H1 (cell line): ENCODE measurements around the gene GATD1. TPM values are rescaled to one million over a fixed set of nuclear protein-coding genes. Genes with fewer than 3 reads are reported as not detected.

ENCODE experiments used
- CTCF ChIA-PET: fragments of 300-600 bp; sonication (Branson Sonifier 250); formaldehyde crosslinking; loops from one replicate; lab custom pipeline; 2021; ENCODE audit not compliant: partially characterized antibody; lab: Charles Lee
- POLR2A ChIA-PET: fragments of 300-600 bp; sonication (Branson Sonifier 250); formaldehyde crosslinking; loops from one replicate; lab custom pipeline; 2021; ENCODE audit warnings: inconsistent platforms; ENCODE audit not compliant: partially characterized antibody; lab: Charles Lee
- DNase-seq, 2 experiments: peaks; one replicate each; pipeline versions ENCODE4 v3.0.0 to v3.0.0-alpha.2; 2010 to 2022; ENCODE audit warnings: low spot score in 2 of 2, low read depth in 1 of 2, mixed read lengths in 1 of 2
- FAIRE-seq: peaks from 2 replicates; lab custom pipeline; 2011; peaks lifted over from hg19 to GRCh38; lab: Jason Lieb, UNC
- H2AFZ ChIP-seq: 2 replicates; pipeline ENCODE4 v1.8.1; 2012; ENCODE audit warnings: low read length, inconsistent platforms
- H2AK5ac ChIP-seq: 2 replicates; pipeline ENCODE4 v1.6.1; 2013; ENCODE audit warnings: low read depth, low read length
- H2BK120ac ChIP-seq: replicated peaks from 2 replicates; pipeline ENCODE3; 2013; ENCODE audit warnings: low read depth, low read length, inconsistent platforms
- H2BK12ac ChIP-seq: 2 replicates; pipeline ENCODE4 v1.6.1; 2013; ENCODE audit warnings: low read depth, low read length
- H2BK15ac ChIP-seq: 2 replicates; pipeline ENCODE4 v1.6.1; 2013; ENCODE audit warnings: low read length
- H2BK20ac ChIP-seq: 2 replicates; pipeline ENCODE4 v1.6.1; 2013; ENCODE audit warnings: low read length
- H2BK5ac ChIP-seq: 2 replicates; pipeline ENCODE4 v1.6.1; 2013; ENCODE audit warnings: low read depth, low read length
- H3K14ac ChIP-seq: 2 replicates; pipeline ENCODE4 v1.6.1; 2013; ENCODE audit warnings: inconsistent platforms; ENCODE audit not compliant: insufficient read length
- H3K18ac ChIP-seq: 2 replicates; pipeline ENCODE4 v1.6.1; 2013; ENCODE audit warnings: low read length; ENCODE audit errors: extremely low read depth
- H3K23ac ChIP-seq: 2 replicates; pipeline ENCODE4 v1.6.1; 2013; ENCODE audit warnings: inconsistent platforms; ENCODE audit not compliant: insufficient read length
- H3K23me2 ChIP-seq: 2 replicates; pipeline ENCODE4 v1.6.1; 2013; ENCODE audit warnings: low read depth, low read length
- H3K27ac ChIP-seq: 2 replicates; pipeline ENCODE4 v1.6.1; 2011; ENCODE audit warnings: low read depth, low read length, inconsistent platforms
- H3K27me3 ChIP-seq, 4 experiments: replicated peaks in 1 of 4; 1 replicate in 1 of 4; 2 replicates in 3 of 4; pipeline versions ENCODE4 v1.6.1 to v1.8.1; 2011 to 2013; ENCODE audit warnings: low read length in 3 of 4, mild to moderate bottlenecking in 3 of 4, inconsistent platforms in 2 of 4, mixed read lengths in 2 of 4, moderate library complexity in 1 of 4; ENCODE audit not compliant: control insufficient read depth in 3 of 4, insufficient read depth in 3 of 4; ENCODE audit errors: extremely low read depth in 1 of 4
- H3K36me3 ChIP-seq, 4 experiments: 2 replicates each; pipeline versions ENCODE4 v1.6.1 to v1.8.1; 2011 to 2013; ENCODE audit warnings: mild to moderate bottlenecking in 4 of 4, low read length in 3 of 4, moderate library complexity in 2 of 4, control low read depth in 1 of 4, inconsistent platforms in 1 of 4; ENCODE audit not compliant: insufficient read depth in 4 of 4, control insufficient read depth in 2 of 4
- H3K4ac ChIP-seq: replicated peaks from 2 replicates; pipeline ENCODE3; 2013; ENCODE audit warnings: low read length, low read depth, mixed read lengths, inconsistent platforms; ENCODE audit not compliant: insufficient read length
- H3K4me1 ChIP-seq, 4 experiments: replicated peaks in 1 of 4; 1 replicate in 1 of 4; 2 replicates in 3 of 4; pipeline versions ENCODE4 v1.6.1 to v1.8.1; 2011 to 2013; ENCODE audit warnings: low read length in 3 of 4, inconsistent platforms in 2 of 4, mixed read lengths in 1 of 4; ENCODE audit not compliant: insufficient read depth in 4 of 4, control insufficient read depth in 3 of 4
- H3K4me2 ChIP-seq, 2 experiments: 2 replicates each; pipeline versions ENCODE4 v1.6.1 to v1.8.1; 2011 to 2013; ENCODE audit warnings: low read depth in 2 of 2, low read length in 2 of 2, control low read depth in 1 of 2, inconsistent platforms in 1 of 2, mild to moderate bottlenecking in 1 of 2; ENCODE audit not compliant: insufficient read depth in 1 of 2
- H3K4me3 ChIP-seq, 4 experiments: fragments of 200-600, 300-600 bp in 1 of 4; sonication (generic), shearing (Covaris generic), sonication (Bioruptor Twin) in 1 of 4; 2 replicates each; pipeline versions ENCODE4 v1.5.1 to v1.8.1; 2011 to 2016; ENCODE audit warnings: low read length in 4 of 4, low read depth in 3 of 4, control low read depth in 2 of 4, inconsistent platforms in 2 of 4, mild to moderate bottlenecking in 2 of 4, mixed read lengths in 1 of 4, moderate library complexity in 1 of 4; ENCODE audit not compliant: insufficient read depth in 2 of 4; ENCODE audit errors: extremely low read depth in 1 of 4
- H3K56ac ChIP-seq: replicated peaks from 2 replicates; pipeline ENCODE3; 2013; ENCODE audit warnings: low read depth, mild to moderate bottlenecking, mixed read lengths, low read length, inconsistent platforms; ENCODE audit not compliant: insufficient read length
- H3K79me1 ChIP-seq: 2 replicates; pipeline ENCODE4 v1.6.1; 2013; ENCODE audit warnings: low read depth, low read length, control low read depth
- H3K79me2 ChIP-seq, 2 experiments: 2 replicates each; pipeline versions ENCODE4 v1.6.1 to v1.8.1; 2012 to 2013; ENCODE audit warnings: low read length in 2 of 2, mild to moderate bottlenecking in 2 of 2, inconsistent platforms in 1 of 2; ENCODE audit not compliant: insufficient read depth in 2 of 2, control insufficient read depth in 1 of 2
- H3K9ac ChIP-seq, 4 experiments: replicated peaks in 1 of 4; 1 replicate in 1 of 4; 2 replicates in 3 of 4; pipeline versions ENCODE4 v1.6.1 to v1.8.1; 2011 to 2013; ENCODE audit warnings: low read depth in 3 of 4, low read length in 3 of 4, control low read depth in 2 of 4, mild to moderate bottlenecking in 2 of 4, moderate library complexity in 2 of 4, inconsistent platforms in 1 of 4; ENCODE audit errors: extremely low read depth in 1 of 4
- H3K9me3 ChIP-seq, 2 experiments: 2 replicates each; pipeline versions ENCODE4 v1.6.1 to v1.8.1; 2012 to 2013; ENCODE audit warnings: mild to moderate bottlenecking in 2 of 2, moderate library complexity in 2 of 2, control low read depth in 1 of 2, inconsistent platforms in 1 of 2, low read depth in 1 of 2, low read length in 1 of 2, mixed read lengths in 1 of 2; ENCODE audit not compliant: insufficient read depth in 2 of 2
- H4K20me1 ChIP-seq, 2 experiments: replicated peaks in 1 of 2; 2 replicates each; pipeline versions ENCODE3 to v1.8.1; 2011 to 2013; ENCODE audit warnings: inconsistent platforms in 2 of 2, low read length in 2 of 2, mild to moderate bottlenecking in 1 of 2; ENCODE audit not compliant: insufficient read depth in 2 of 2, control insufficient read depth in 1 of 2
- H4K5ac ChIP-seq: 2 replicates; pipeline ENCODE4 v1.6.1; 2013; ENCODE audit warnings: low read length, low read depth, mixed read lengths, inconsistent platforms; ENCODE audit not compliant: insufficient read length
- H4K8ac ChIP-seq: 2 replicates; pipeline ENCODE4 v1.8.0; 2013; ENCODE audit warnings: mild to moderate bottlenecking, moderate library complexity, low read length, inconsistent platforms; ENCODE audit not compliant: insufficient read depth; ENCODE audit errors: extremely low read depth
- H4K91ac ChIP-seq: replicated peaks from 2 replicates; pipeline ENCODE3; 2013; ENCODE audit warnings: low read length, mixed read lengths, inconsistent platforms; ENCODE audit not compliant: insufficient read length
- CBX8 ChIP-seq: fragments of 300-800, 300-1000 bp; sonication (generic); IDR thresholded peaks from 2 replicates; pipeline ENCODE4 v1.7.1; 2016; ENCODE audit warnings: low read depth, low read length, borderline replicate concordance
- FOSL1 ChIP-seq: IDR thresholded peaks from 2 replicates; pipeline ENCODE4 v1.6.1; 2011; ENCODE audit warnings: mild to moderate bottlenecking, low read depth, low read length, moderate library complexity; ENCODE audit not compliant: insufficient read depth
- GABPA ChIP-seq: IDR thresholded peaks from 2 replicates; pipeline ENCODE4 v1.6.1; 2011; ENCODE audit warnings: mild to moderate bottlenecking, low read length, moderate library complexity, borderline replicate concordance; ENCODE audit not compliant: insufficient read depth
- JUN ChIP-seq: IDR thresholded peaks from 2 replicates; pipeline ENCODE4 v1.6.1; 2011; ENCODE audit warnings: low read depth, mild to moderate bottlenecking, improper control_type of control experiment, low read length
- SIN3A ChIP-seq, 2 experiments: IDR thresholded peaks in 1 of 2; conservative IDR thresholded peaks in 1 of 2; 2 replicates each; pipeline ENCODE4 v1.6.1; 2011 to 2012; ENCODE audit warnings: low read length in 2 of 2, improper control_type of control experiment in 1 of 2, low read depth in 1 of 2, mild to moderate bottlenecking in 1 of 2
- SUZ12 ChIP-seq: fragments of 200-600 bp; sonication (generic); IDR thresholded peaks from 2 replicates; pipeline ENCODE4 v1.6.1; 2012; ENCODE audit warnings: mild to moderate bottlenecking, inconsistent platforms, low read length, moderate library complexity, mixed read lengths
- TCF12 ChIP-seq: IDR thresholded peaks from 2 replicates; pipeline ENCODE4 v1.6.1; 2011; ENCODE audit warnings: low read depth, mild to moderate bottlenecking, low read length
- ZNF274 ChIP-seq: IDR thresholded peaks from 2 replicates; pipeline ENCODE4 v1.7.0; 2012; ENCODE audit warnings: low read length, borderline replicate concordance; ENCODE audit errors: extremely low read depth
- WGBS, 2 experiments: shearing (Covaris generic) in 1 of 2; methylation state at CpG; one replicate each; pipeline versions ENCODE4 v1.1.6 to v1.1.7; 2013 to 2015; ENCODE audit warnings: low lambda C conversion rate in 2 of 2, mixed read lengths in 2 of 2, inconsistent platforms in 1 of 2, low coverage in 1 of 2, missing lambda C conversion rate in 1 of 2; ENCODE audit not compliant: insufficient replicate concordance in 2 of 2, insufficient coverage in 1 of 2, insufficient read length in 1 of 2; ENCODE audit errors: extremely low coverage in 1 of 2, missing lambda C conversion rate in 1 of 2; 5-methylcytosine and 5-hydroxymethylcytosine counted together
- polyA plus RNA-seq, 7 experiments: library from polyadenylated mRNA; depleted of rRNA in 3 of 7; stranded (reverse) in 5 of 7; unstranded in 2 of 7; fragments of >200 nt in 5 of 7; fragments of 200-250 nt in 2 of 7; gene quantifications; 1 replicate in 5 of 7; 2 replicates in 1 of 7; 4 replicates in 1 of 7; pipeline versions ENCODE4 v1.2.1 to v1.2.3, GENCODE V29; 2011 to 2013; ENCODE audit warnings: missing spikeins in 2 of 7, mixed read lengths in 2 of 7
- total RNA-seq: library from RNA; stranded (reverse); fragmentation: NEBNext Ultra II Directional; extraction: Animal tissue kit (Norgen Biotek cat#: 25700); gene quantifications from 2 replicates; pipeline ENCODE4 v1.2.1, GENCODE V29; 2021
- TF ChIP-seq, protein P1 (sequence below): IDR thresholded peaks from 2 replicates; pipeline ENCODE4 v1.6.1; 2012; ENCODE audit warnings: inconsistent platforms

Gene GATD1
- total and polyA plus RNA-seq, 2 of the 8 experiments (the other 6 are each of a cell fraction or from before 2014, with no cell fraction given): 47.5 to 54.8 TPM

DNA sequence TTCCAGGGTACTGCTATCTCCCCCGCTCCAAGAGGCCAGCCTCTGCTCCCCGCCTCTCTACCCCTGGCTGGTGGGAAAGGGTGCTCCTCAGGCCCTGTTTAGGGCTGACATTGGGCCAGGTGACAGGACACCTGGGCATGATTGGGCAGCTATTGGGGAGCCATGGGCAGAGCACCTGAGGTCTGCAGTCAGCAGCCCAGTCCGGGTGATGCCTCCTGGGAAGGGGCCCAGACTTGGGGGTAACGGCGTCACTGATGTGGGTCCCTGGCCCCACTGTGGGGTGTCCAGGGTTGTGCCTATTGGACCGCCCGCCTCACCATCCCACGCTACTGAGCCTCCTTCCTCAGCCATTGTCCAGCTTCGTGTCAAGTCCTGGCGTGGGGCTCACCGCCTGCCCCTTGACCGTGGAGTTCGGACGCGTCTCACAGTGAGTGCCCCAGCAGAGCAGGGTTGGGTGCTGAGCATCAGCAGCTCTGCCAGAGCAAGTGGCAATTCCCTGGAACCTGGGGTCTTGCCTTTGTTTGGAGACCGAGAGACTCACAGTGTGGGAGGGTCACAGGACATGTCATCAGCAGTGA, 2.8 kb upstream of the GATD1 start:
- Histone ChIP-seq H2AFZ (no peak overlapping the region), H3K4ac (no peak overlapping the region), H4K5ac (no peak overlapping the region), H4K20me1 (peaks cover 7 to 20% of the 10 kb centered on the region in 2 experiments), H4K8ac (no peak overlapping the region), H3K23ac (no peak overlapping the region), H2BK12ac (no peak overlapping the region), H3K79me2 (peaks cover 6 to 18% of the 10 kb centered on the region in 2 experiments; a peak in 3 of 4 replicates), H2AK5ac (no peak overlapping the region), H3K56ac (no peak overlapping the region), H3K27ac (no peak overlapping the region), H3K9ac (no peak overlapping the region), H3K4me2 (no peak overlapping the region), H3K18ac (no peak overlapping the region), H3K9me3 (no peaks in the 10 kb centered on the region), H3K27me3 (no peaks in the 10 kb centered on the region; a peak in 1 of 7 replicates), H3K23me2 (peaks cover 13% of the 10 kb centered on the region; the same call in 1 of the 2 replicates), H2BK5ac (no peak overlapping the region), H4K91ac (no peak overlapping the region), H3K36me3 (peaks cover 0 to 3% (median 0%) of the 10 kb centered on the region in 4 experiments; a peak in 2 of 8 replicates), H3K79me1 (0 out of 2 replicates have a peak, but pooled peaks cover 3% of the 10 kb centered on the region), H3K4me3 (no peak overlapping the region), H2BK15ac (no peak overlapping the region), H2BK20ac (no peak overlapping the region), H3K4me1 (peaks cover 3 to 28% (median 18%) of the 10 kb centered on the region in 4 experiments), H3K14ac (no peak overlapping the region), H2BK120ac (no peak overlapping the region)
- ChIA-PET CTCF (interaction anchor here (1.9 kb wide), 1 partner anchor 56 kb away, joined by 6 read pairs; no protein-coding TSS in a partner anchor), POLR2A (interaction anchor here (1.6 to 35.3 kb wide), 4 partner anchors 11 to 39 kb away, joined by 4 to 636 read pairs (median 38); partner anchors contain the start of genes CEND1, PIDD1, PNPLA2 and RPLP2)
- WGBS, 2 experiments: 94% methylated on average over 14 of the region's 16 CpGs; no CpG with 5 or more reads in 1 of the 2 experiments
- DNase-seq (no peak), FAIRE-seq (no peak)
- TF ChIP-seq FOSL1 (no peak), SUZ12 (no peak), TCF12 (no peak), SIN3A (conservative IDR thresholded peaks at IDR 0.05 in 1 of 2, IDR thresholded peaks at IDR 0.05 in 1 of 2; ENCODE audit: low read depth in 1 of 2, low read length in 2 of 2) (no peak), CBX8 (no peak), ZNF274 (no peak), JUN (no peak), GABPA (no peak)
- TF ChIP-seq, protein P1, sequence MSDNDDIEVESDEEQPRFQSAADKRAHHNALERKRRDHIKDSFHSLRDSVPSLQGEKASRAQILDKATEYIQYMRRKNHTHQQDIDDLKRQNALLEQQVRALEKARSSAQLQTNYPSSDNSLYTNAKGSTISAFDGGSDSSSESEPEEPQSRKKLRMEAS: no peak
